ENCODE data around the gene HMX1. TPM values are rescaled to one million over a fixed set of nuclear protein-coding genes. Genes with fewer than 3 reads are reported as not detected.

Gene HMX1
- total RNA-seq, 2 experiments from 2014 or later: not detected

GRCh38 chr4:8868321-8869001, 3.2 kb downstream of the HMX1 start:
- POLR2A ChIA-PET: no interaction called here
- Histone ChIP-seq H3K4me1 (ENCODE audit: insufficient read depth, low read length, poor library complexity, severe bottlenecking) (no peaks in the 10 kb centered on the region), H3K4me2 (ENCODE audit: low read length) (no peak overlapping the region), H3K9me3 (ENCODE audit: low read length) (no peaks in the 10 kb centered on the region), H3K27ac (ENCODE audit: low read depth, low read length, poor library complexity, severe bottlenecking) (no peak overlapping the region), H3K9me2 (ENCODE audit: insufficient read depth, low read length) (no peaks in the 10 kb centered on the region), H3K36me3 (ENCODE audit: insufficient read depth, low read length) (no peaks in the 10 kb centered on the region), H3K4me3 (ENCODE audit: low read depth, low read length, poor library complexity, severe bottlenecking) (no peak overlapping the region), H3K79me2 (ENCODE audit: insufficient read depth, low read depth, low read length) (no peaks in the 10 kb centered on the region), H2AFZ (ENCODE audit: low read length) (no peak overlapping the region), H4K20me1 (ENCODE audit: insufficient read depth, low read length) (no peaks in the 10 kb centered on the region)
- no TSS peak for BruUV-seq (replicated peaks)
- TF ChIP-seq EZH2phosphoT487 (IDR thresholded peaks at IDR 0.05; ENCODE audit: borderline replicate concordance, low read depth, low read length) (no peak), CTCF (conservative IDR thresholded peaks at IDR 0.05; ENCODE audit: low read length) (no peak)
- intact Hi-C loops (cut with micrococcal nuclease; ENCODE audit: unreplicated experiment): no loop called here
- DNase-seq (ENCODE audit: low spot score): no peak
- CTCF ChIA-PET (ENCODE audit: unreplicated experiment): no interaction called here

GRCh38 chr4:8867624-8868320, 3.9 kb downstream of the HMX1 start:
- TF ChIP-seq CTCF (conservative IDR thresholded peaks at IDR 0.05; ENCODE audit: low read length) (no peak), EZH2phosphoT487 (IDR thresholded peaks at IDR 0.05; ENCODE audit: borderline replicate concordance, low read depth, low read length) (no peak)
- Histone ChIP-seq H3K36me3 (ENCODE audit: insufficient read depth, low read length) (no peaks in the 10 kb centered on the region), H3K4me3 (ENCODE audit: low read depth, low read length, poor library complexity, severe bottlenecking) (no peak overlapping the region), H3K4me2 (ENCODE audit: low read length) (no peak overlapping the region), H2AFZ (ENCODE audit: low read length) (no peak overlapping the region), H3K27ac (ENCODE audit: low read depth, low read length, poor library complexity, severe bottlenecking) (no peak overlapping the region), H3K9me2 (ENCODE audit: insufficient read depth, low read length) (no peaks in the 10 kb centered on the region), H3K79me2 (ENCODE audit: insufficient read depth, low read depth, low read length) (no peaks in the 10 kb centered on the region), H3K4me1 (ENCODE audit: insufficient read depth, low read length, poor library complexity, severe bottlenecking) (no peaks in the 10 kb centered on the region), H4K20me1 (ENCODE audit: insufficient read depth, low read length) (no peaks in the 10 kb centered on the region), H3K9me3 (ENCODE audit: low read length) (no peaks in the 10 kb centered on the region)
- no peak for DNase-seq (ENCODE audit: low spot score)
- intact Hi-C loops (cut with micrococcal nuclease; ENCODE audit: unreplicated experiment): no loop called here
- no TSS peak for BruUV-seq (replicated peaks)
- ChIA-PET CTCF (ENCODE audit: unreplicated experiment) (no interaction called here), POLR2A (no interaction called here)
